ENCODE measurements around the gene KNSTRN.
A peak's percentile ranks its signal among the peaks of the same experiment; 100 is the strongest.

KNSTRN gene, protein sequence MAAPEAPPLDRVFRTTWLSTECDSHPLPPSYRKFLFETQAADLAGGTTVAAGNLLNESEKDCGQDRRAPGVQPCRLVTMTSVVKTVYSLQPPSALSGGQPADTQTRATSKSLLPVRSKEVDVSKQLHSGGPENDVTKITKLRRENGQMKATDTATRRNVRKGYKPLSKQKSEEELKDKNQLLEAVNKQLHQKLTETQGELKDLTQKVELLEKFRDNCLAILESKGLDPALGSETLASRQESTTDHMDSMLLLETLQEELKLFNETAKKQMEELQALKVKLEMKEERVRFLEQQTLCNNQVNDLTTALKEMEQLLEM
- total RNA-seq: 4.7 reads per million, percentile 18 among the genes with 10 or more reads in this experiment

GRCh38 chr15:40382580-40383456 lies at the start of gene KNSTRN:
Gene KNSTRN, plus strand, starts transcription at chr15:40382721. Its CDS starts 115 bp downstream, at chr15:40382836.
- DNase-seq: peak; percentile 91

- DNase-seq: no peak
Observed at GRCh38 chr15:40333922-40334492, 48.5 kb upstream of the KNSTRN start.

DNA sequence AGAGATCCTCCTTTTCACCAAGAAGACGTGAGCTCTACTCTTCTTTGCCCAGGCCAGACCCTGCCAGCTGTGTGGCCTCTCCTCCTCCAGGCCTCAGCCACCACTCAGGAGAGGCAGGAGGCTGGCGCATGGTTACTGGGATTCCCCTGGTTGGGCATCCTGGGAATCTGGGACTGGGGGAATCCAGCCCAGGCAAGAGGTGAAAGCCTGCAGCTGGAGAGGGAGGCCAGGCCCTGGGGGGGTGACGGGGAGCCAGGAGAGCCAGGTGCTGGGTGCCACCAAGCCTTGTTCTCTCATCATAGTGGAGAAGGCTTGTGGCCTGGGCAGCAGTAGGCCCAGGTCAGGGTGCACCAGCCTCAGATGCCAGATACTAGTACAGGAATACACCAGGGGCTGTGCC lies 48.0 kb upstream of the KNSTRN start:
- no peak for DNase-seq

DNA sequence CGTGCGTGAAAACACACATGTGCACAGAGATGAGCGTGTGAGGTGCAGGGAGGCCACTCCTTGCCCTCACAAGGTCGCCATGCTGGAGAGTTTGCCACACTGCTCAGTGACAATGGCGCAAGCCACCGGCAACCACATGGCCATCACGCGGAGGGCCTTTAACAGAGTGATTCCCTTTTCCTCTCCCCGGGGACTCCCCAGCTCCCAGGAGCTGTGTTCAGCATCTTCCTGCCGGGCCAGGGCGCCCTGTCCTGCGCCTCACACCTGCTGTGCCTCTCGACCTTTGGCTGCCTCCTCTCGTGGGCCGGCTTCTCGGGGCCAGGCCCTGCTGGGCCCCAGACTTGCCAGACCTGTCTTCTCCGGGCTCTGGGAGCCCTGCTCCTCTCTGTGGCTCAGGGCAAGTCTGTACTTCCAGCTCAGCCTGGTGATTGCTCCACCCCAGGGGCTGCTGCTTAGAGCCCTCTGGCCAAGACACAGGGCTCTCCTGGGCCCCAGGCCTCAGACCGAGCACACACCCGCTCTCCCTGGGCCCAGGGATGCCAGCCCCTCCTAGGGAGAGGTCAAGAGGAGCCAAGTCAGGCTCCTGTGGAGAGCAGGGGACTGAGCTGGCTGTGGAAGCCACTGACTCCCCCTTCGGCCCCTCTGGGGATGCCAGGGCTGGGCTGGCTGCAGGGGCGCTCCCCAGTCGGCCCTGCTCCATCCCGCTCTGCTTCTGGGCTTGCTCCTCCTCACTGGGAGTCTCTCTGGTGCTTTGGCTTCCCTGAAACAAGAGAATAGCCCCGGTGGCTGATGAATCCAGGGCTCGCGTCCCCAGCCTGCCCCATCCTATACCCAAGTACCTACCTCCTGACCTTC lies 47.4 kb upstream of the KNSTRN start:
- DNase-seq: no peak

DNA sequence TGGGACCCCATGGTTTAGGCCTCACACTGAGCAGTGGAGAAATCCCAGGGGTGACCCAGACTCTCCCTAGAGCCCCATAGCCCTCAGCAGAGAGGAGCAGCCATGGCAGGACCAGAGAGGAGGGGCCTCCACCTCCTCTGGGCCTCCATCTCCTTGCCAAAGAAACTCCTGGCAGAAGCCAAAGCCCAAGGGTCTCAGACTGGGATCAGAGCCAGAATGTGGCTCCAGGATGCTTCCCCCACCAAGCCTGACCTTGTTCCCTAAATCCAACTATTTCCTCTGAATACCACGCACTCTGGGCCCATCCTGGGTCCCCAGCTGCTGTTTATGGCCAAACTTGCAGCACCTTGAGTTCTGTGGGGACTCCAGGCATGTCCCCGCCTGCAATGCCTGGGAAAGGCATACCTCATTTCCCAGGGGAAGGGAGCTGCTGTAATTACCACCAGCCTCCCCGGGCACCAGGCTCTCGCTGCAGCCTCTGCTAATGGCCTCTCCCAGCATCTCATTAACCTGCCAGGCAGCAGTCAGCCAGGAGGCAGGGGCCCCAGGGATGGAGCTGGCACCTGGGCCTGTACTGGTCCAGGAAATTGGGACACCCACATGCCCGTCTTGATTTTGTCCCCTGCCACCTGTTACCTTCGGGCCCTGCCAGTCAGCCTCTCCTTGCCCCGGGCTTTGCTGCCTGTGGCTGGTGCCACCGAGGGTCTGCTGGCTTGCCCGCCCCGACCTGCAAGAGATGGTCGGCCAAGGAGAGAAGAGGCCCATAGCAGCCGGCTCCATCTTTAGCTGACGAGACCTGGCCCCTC lies 46.4 kb upstream of the KNSTRN start:
- DNase-seq: no peak

GRCh38 chr15:40336744-40337122 lies 45.8 kb upstream of the KNSTRN start:
- DNase-seq: no peak

- no peak for DNase-seq
Observed at GRCh38 chr15:40337597-40337996, 44.9 kb upstream of the KNSTRN start.

GRCh38 chr15:40338041-40338657 lies 44.4 kb upstream of the KNSTRN start:
- peak; percentile 71 for DNase-seq

- no peak for DNase-seq
Observed at GRCh38 chr15:40338921-40339620, 43.5 kb upstream of the KNSTRN start.

GRCh38 chr15:40339621-40339945 lies 42.9 kb upstream of the KNSTRN start:
- no peak for DNase-seq

DNA sequence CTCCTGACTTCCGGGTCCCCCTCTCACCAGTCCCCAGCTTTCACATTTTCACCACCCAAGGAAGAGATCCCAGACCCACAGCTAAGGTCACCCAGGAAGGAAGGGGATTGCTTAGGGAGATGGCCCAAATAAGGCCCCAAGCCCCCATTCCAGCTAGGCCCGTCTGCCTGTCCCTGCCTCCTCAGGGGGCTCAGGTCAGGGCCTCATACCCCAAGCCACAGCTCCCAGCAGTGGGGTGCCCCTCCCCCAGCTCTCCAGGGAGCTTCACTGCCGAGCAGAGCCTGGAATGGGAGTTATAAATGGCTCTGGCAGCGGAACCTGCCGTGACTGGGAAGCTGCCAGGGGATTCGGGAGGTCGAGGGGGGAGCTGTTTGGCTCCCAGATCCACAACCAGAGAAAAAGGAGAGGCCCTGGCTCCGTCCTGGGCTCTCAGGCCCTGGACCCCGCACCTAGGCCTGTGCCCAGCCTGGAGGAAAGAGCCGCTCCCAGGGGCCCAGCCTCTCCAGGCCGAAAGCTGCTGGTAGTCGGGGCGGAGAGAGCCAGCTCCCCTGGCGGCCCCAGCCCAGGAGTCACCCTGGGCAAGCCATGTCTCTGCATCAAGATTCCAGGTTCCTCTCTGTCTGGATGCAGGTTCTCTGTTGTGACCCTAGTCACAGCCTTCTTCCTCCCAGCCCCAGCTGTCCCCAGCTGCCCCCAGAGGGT lies 42.3 kb upstream of the KNSTRN start:
- DNase-seq: no peak

DNA sequence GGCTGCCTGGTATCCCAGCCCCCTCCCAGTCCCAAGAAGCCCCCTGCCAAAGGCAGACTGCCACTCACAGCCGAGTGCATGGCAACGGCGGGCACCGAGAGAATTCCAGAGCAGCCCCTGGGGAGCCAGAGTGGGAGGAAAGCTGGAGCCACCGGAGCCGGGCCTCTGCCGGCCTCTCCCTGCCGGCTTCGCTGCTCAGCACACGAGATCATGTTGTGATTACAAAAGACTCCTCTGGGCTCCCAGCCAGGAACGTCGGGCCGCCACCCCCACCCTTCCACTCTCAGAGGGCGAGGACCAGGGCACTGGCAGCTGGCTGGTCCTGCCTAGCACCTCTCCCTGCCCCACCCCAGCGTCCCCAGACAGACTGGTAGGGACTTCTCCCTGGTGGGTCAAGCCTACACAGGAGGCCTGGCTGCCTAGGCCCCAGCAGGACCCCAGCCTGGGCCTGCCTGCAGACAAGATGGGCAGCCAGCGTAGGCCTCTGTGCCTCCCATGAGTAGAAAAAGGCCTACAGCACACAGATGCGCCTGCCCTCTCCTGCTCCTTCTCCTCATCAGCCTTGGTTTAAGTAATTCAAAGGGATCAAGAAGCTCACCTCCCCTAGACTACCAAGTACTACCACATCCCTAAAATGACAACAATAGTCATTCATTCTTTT lies 41.7 kb upstream of the KNSTRN start, which contains the start of gene CCDC9B:
Gene CCDC9B (minus strand): TSS at position 200 of the 661 bp plus-strand sequence. CDS start 120 bp downstream, at position 80.
- DNase-seq: no peak

DNA sequence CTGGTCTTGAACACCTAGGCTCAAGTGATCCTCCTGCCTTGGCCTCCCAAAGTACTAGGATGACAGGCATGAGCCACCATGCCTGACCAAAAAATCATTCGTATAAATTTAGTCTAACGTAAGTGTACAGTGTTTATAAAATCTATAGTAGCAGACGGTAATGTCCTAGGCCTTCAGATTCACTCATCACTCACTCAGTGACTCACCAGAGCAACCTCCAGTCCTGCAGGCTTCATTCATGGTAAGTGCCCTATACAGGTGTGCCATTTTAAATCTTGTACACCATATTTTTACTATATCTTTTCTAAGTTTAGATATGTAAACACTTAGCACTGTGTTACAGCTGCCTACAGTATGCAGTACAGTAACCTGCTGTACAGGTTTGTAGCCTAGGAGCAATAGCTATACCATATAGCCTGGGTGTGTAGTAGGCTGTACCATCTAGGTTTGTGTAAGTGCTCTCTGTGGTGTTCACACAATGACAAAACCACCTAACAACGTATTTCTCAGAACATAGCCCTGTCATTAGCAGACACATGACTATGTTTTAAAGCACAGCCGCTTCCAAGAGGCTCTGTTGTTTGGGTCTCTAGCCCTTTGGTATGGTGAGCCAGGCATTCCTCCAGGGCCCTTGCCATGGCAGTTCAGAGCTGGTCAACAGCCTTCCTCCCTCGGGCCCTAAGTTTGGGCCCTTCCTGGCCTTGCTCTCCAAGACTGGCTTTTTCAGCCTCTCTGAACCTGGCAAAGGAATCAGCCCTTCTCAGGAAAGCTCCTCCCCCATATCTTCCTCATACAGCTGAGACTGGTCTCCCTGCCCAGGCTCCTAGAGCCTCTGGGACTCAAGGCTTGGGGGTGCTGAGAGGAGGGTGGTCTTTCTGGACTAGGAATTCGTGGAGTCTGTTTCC lies 39.9 kb upstream of the KNSTRN start:
- no peak for DNase-seq

DNA sequence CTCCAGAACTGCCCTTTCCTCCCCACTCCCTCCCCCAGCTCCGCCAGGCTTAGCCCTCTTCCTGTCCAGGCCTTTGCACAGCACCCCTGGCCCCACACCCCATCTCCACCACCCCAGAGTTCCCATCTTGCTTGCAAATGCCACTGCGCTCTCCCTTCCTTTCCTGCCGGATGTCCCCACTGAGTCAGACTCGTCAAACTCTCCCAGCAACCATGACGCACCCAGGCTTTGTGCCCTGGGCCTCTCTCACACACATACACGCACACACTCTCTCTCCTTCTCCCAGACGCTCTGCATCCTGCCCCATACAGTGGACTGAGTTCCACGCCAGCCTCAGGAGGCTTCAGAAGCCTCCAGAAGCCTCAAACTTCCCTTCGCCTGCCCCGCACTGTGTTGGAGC lies 39.0 kb upstream of the KNSTRN start:
- no peak for DNase-seq

DNA sequence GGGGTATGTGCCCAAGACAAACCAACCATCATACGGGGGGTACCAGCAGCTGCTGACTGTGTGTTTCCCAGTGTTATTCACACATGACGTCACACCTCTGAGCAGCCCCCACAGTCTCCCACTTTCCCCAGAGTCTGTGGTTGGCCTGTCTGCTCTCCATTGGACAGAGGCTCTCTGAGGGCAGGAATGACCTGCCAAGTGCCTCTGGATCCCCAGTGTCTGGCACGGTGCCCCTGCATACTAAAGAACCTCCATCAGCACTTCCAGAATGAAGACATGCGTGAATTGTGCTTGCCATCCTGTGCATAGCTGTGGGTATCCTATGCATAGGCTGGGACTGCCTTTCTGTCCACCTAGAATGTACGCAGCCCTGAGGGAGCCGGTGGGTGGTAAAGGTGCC lies 38.3 kb upstream of the KNSTRN start:
- DNase-seq: no peak

GRCh38 chr15:40344631-40345120 lies 37.8 kb upstream of the KNSTRN start:
- DNase-seq: peak; percentile 65

- DNase-seq: no peak
Observed at GRCh38 chr15:40345225-40345866, 37.2 kb upstream of the KNSTRN start.

Data from effector CD4-positive, alpha-beta T cell (primary cell).